ENCODE results near the gene RINL. TPM values are rescaled to one million over a fixed set of nuclear protein-coding genes. Genes with fewer than 3 reads are reported as not detected.
"Not testable (repeated sequence)": the region's sequence is repeated elsewhere in the genome, so short reads cannot be mapped to it uniquely, and the experiment has no call there.

The RINL gene
- total RNA-seq, 4 donors from 2014 or later, result 5.3 to 10.4 (median 7.1) TPM

GRCh38 chr19:38830039-38830733 lies 47.9 kb downstream of the RINL start:
- DNase-seq (ENCODE audit: low spot score) (no peak), ATAC-seq (ENCODE audit: low FRiP score) (no peak)
- no peak for TF ChIP-seq CTCF (IDR thresholded peaks at IDR 0.05)

GRCh38 chr19:38829203-38829602 lies 48.9 kb downstream of the RINL start:
- not testable (repeated sequence) for ATAC-seq (ENCODE audit: low FRiP score); DNase-seq (ENCODE audit: low spot score)

GRCh38 chr19:38826856-38827551 lies 51.1 kb downstream of the RINL start:
- no peak for TF ChIP-seq CTCF (IDR thresholded peaks at IDR 0.05)
- no peak for ATAC-seq (ENCODE audit: low FRiP score)

GRCh38 chr19:38825936-38826335 lies 52.1 kb downstream of the RINL start:
- not testable (repeated sequence) for ATAC-seq (ENCODE audit: low FRiP score); DNase-seq (ENCODE audit: low spot score)

More at GRCh38 chr19:38826856-38827551, 51.1 kb downstream of the RINL start:
- DNase-seq (ENCODE audit: low spot score), result no peak

GRCh38 chr19:38821230-38821825 lies 56.7 kb downstream of the RINL start:
- not testable (repeated sequence) for DNase-seq (ENCODE audit: low spot score); ATAC-seq (ENCODE audit: low FRiP score)

GRCh38 chr19:38819231-38819920 lies 58.7 kb downstream of the RINL start:
- DNase-seq (ENCODE audit: low spot score) (no peak), ATAC-seq (ENCODE audit: low FRiP score) (no peak)
- no peak for TF ChIP-seq CTCF (IDR thresholded peaks at IDR 0.05)

Other genes starting within 250 kb of the RINL start
- gene ACTN4, start 230.6 kb downstream of the RINL start, total RNA-seq, result 100 to 1,000 TPM; 290 to 517 (median 367) TPM
- 1 to 10 TPM; 1.0 to 2.5 (median 1.4) TPM for gene CAPN12, start 133.8 kb downstream of the RINL start, total RNA-seq
- not detected for gene LGALS7, start 104.8 kb downstream of the RINL start, total RNA-seq
- not detected for gene LGALS7B, start 89.1 kb downstream of the RINL start, total RNA-seq
- gene LGALS4, start 65.3 kb downstream of the RINL start, total RNA-seq, result 1 to 10 TPM in 1 of 4 donors, under 1 TPM in 1, not detected in 2; 0.46 to 1.6 TPM
- 100 to 1,000 TPM; 101 to 145 (median 128) TPM for gene ECH1, start 46.5 kb downstream of the RINL start, total RNA-seq
- gene HNRNPL, start 28.3 kb downstream of the RINL start, total RNA-seq, result 100 to 1,000 TPM; 138 to 180 (median 169) TPM
- 100 to 1,000 TPM in 1 of 4 donors, 10 to 100 TPM in 3; 59.6 to 115 (median 74.5) TPM for gene SIRT2, start 21.3 kb upstream of the RINL start, total RNA-seq
- 10 to 100 TPM; 19.6 to 30.9 (median 22.7) TPM for gene NFKBIB, start 21.7 kb upstream of the RINL start, total RNA-seq
- under 1 TPM in 2 of 4 donors, not detected in 2; 0.50 to 0.84 TPM for gene CCER2, start 33.9 kb upstream of the RINL start, total RNA-seq
- 10 to 100 TPM in 3 of 4 donors, 1 to 10 TPM in 1; 9.7 to 14.8 (median 11.8) TPM for gene SARS2, start 52.5 kb upstream of the RINL start, total RNA-seq
- 10 to 100 TPM; 27.3 to 46.0 (median 37.7) TPM for gene MRPS12, start 52.7 kb upstream of the RINL start, total RNA-seq
- 10 to 100 TPM; 31.2 to 43.6 (median 38.2) TPM for gene FBXO17, start 97.5 kb upstream of the RINL start, total RNA-seq
- gene FBXO27, start 154.3 kb upstream of the RINL start, total RNA-seq, result 10 to 100 TPM in 1 of 4 donors, 1 to 10 TPM in 3; 3.2 to 14.6 (median 7.6) TPM
- gene ACP7, start 206.1 kb upstream of the RINL start, total RNA-seq, result not detected
- 1 to 10 TPM; 4.6 to 9.8 (median 6.3) TPM for gene PAK4, start 247.5 kb upstream of the RINL start, total RNA-seq